Measurements from ENCODE around the gene IFI30.

Gene IFI30

GRCh38 chr19:18170714-18171255 is 2.8 kb upstream of the IFI30 start:
- peak in 2 of 56 donors; percentile 17 to 27 for DNase-seq

- no peak for DNase-seq
These were observed 1.8 kb upstream of the IFI30 start for GRCh38 chr19:18171605-18172327.

- no peak for DNase-seq
These were observed 1.1 kb upstream of the IFI30 start for GRCh38 chr19:18172331-18173053.

GRCh38 chr19:18173054-18173571 is 500 bp upstream of the IFI30 start:
- DNase-seq = peak in 5 of 56 donors; percentile 5 to 42 (median 11)

- DNase-seq = no peak
These were observed 1.4 kb downstream of the IFI30 start for GRCh38 chr19:18174983-18175382.

GRCh38 chr19:18176367-18177310 is 3.0 kb downstream of the IFI30 start:
- DNase-seq = no peak

- no peak for DNase-seq
These were observed 6.3 kb downstream of the IFI30 start for GRCh38 chr19:18179957-18180356.

- no peak for DNase-seq
These were observed 9.9 kb downstream of the IFI30 start for GRCh38 chr19:18183529-18183928.

- no peak for DNase-seq
These were observed 11.9 kb downstream of the IFI30 start for GRCh38 chr19:18185538-18185937.

- DNase-seq = no peak
These were observed 16.7 kb downstream of the IFI30 start for GRCh38 chr19:18190278-18190677.

GRCh38 chr19:18191640-18192062 is 18.0 kb downstream of the IFI30 start:
- peak in 1 of 56 donors; percentile 11 for DNase-seq

- DNase-seq = peak; percentile 86 to 100 (median 100)
These were observed 19.2 kb downstream of the IFI30 start, which contains the start of gene MPV17L2 for GRCh38 chr19:18192673-18193387. Gene MPV17L2 (plus strand): TSS chr19:18193218. CDS start chr19:18193282, 64 bp downstream.

- peak in 2 of 56 donors; percentile 48 to 68 for DNase-seq
These were observed 20.0 kb downstream of the IFI30 start for GRCh38 chr19:18193388-18194180.

- no peak for DNase-seq
These were observed 20.5 kb downstream of the IFI30 start for GRCh38 chr19:18194181-18194530.

- DNase-seq = peak in 7 of 56 donors; percentile 10 to 34 (median 13)
These were observed 21.1 kb downstream of the IFI30 start for GRCh38 chr19:18194554-18195238.

- DNase-seq = no peak
These were observed 22.9 kb downstream of the IFI30 start for GRCh38 chr19:18196511-18196845.

- no peak for DNase-seq
These were observed 23.7 kb downstream of the IFI30 start for GRCh38 chr19:18197306-18197705.

GRCh38 chr19:18197941-18198340 is 24.3 kb downstream of the IFI30 start:
- DNase-seq = no peak

GRCh38 chr19:18198374-18198773 is 24.8 kb downstream of the IFI30 start:
- DNase-seq = no peak
